NCI-H1436 treated with DMSO at 0.1 percent for 48 hours (cell line): Measurements from ENCODE around the gene ZDHHC21.
"Not testable (repeated sequence)": the region's sequence is repeated elsewhere in the genome, so short reads cannot be mapped to it uniquely, and the experiment has no call there.

Experiments
- DNase-seq: peaks from one replicate; lab custom pipeline; 2025; lab: John Stamatoyannopoulos, UW

Gene ZDHHC21

GRCh38 chr9:14682616-14683015 lies 10.6 kb downstream of the ZDHHC21 start:
- not testable (repeated sequence) for DNase-seq

GRCh38 chr9:14678776-14679175 lies 14.5 kb downstream of the ZDHHC21 start:
- no peak for DNase-seq

- DNase-seq = no peak
Measured at GRCh38 chr9:14677872-14678271, 15.4 kb downstream of the ZDHHC21 start.

GRCh38 chr9:14677396-14677795 lies 15.8 kb downstream of the ZDHHC21 start:
- DNase-seq = no peak

- DNase-seq = no peak
Measured at GRCh38 chr9:14674630-14675029, 18.6 kb downstream of the ZDHHC21 start.

- no peak for DNase-seq
Measured at GRCh38 chr9:14671377-14671776, 21.9 kb downstream of the ZDHHC21 start.

- DNase-seq = no peak
Measured at GRCh38 chr9:14670718-14671117, 22.5 kb downstream of the ZDHHC21 start.

- not testable (repeated sequence) for DNase-seq
Measured at GRCh38 chr9:14664022-14664421, 29.2 kb downstream of the ZDHHC21 start.

GRCh38 chr9:14662060-14662453 lies 31.2 kb downstream of the ZDHHC21 start:
- DNase-seq = no peak

- no peak for DNase-seq
Measured at GRCh38 chr9:14661421-14662059, 31.7 kb downstream of the ZDHHC21 start.

- DNase-seq = no peak
Measured at GRCh38 chr9:14660721-14661120, 32.5 kb downstream of the ZDHHC21 start.

GRCh38 chr9:14654932-14655331 lies 38.3 kb downstream of the ZDHHC21 start:
- DNase-seq = no peak

- no peak for DNase-seq
Measured at GRCh38 chr9:14653511-14653910, 39.7 kb downstream of the ZDHHC21 start.

GRCh38 chr9:14652729-14653377 lies 40.4 kb downstream of the ZDHHC21 start:
- DNase-seq = no peak

- no peak for DNase-seq
Measured at GRCh38 chr9:14650596-14650995, 42.6 kb downstream of the ZDHHC21 start.

GRCh38 chr9:14645648-14646047 lies 47.6 kb downstream of the ZDHHC21 start:
- DNase-seq = no peak

- no peak for DNase-seq
Measured at GRCh38 chr9:14640967-14641366, 52.3 kb downstream of the ZDHHC21 start.

- no peak for DNase-seq
Measured at GRCh38 chr9:14640294-14640693, 52.9 kb downstream of the ZDHHC21 start.

- no peak for DNase-seq
Measured at GRCh38 chr9:14633906-14634565, 59.2 kb downstream of the ZDHHC21 start.

GRCh38 chr9:14633148-14633547 lies 60.1 kb downstream of the ZDHHC21 start:
- DNase-seq = no peak

- DNase-seq = no peak
Measured at GRCh38 chr9:14627513-14627912, 65.7 kb downstream of the ZDHHC21 start.

GRCh38 chr9:14618836-14619420 lies 74.3 kb downstream of the ZDHHC21 start:
- DNase-seq = no peak
